Neural cell (in vitro differentiated cells): ENCODE results near the gene SLC44A1.

Experiments used
- TF ChIP-seq, protein P1 (sequence below): fragments of 450-650 bp; IDR thresholded peaks from 2 replicates; pipeline ENCODE4 v1.5.1; 2014; ENCODE audit warnings: antibody characterized with exemption, mild to moderate bottlenecking, moderate library complexity; ENCODE audit not compliant: poor library complexity, severe bottlenecking
- TF ChIP-seq, protein P2 (sequence below): IDR thresholded peaks from 2 replicates; pipeline ENCODE4 v1.6.1; 2012; ENCODE audit warnings: borderline replicate concordance

DNA sequence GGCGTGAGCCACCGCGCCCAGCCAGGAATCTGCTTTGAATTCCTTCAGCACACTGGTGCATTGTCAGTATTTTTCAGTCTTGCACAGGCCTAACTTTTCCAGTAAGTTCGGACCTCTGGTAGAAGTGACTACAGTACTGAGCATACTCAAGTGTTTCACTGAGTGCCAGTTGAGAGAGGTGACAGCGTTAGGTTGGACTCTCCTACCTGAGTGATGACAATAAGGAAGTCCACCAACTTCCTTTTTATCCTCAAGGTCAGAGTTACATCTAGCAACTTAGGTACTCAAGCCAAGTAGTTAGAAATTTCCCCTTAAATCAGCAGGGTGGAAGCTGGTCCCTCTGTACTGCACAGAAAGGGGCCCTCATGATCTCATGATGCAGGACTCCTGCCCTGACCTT, 177.4 kb downstream of the SLC44A1 start:
- TF ChIP-seq, protein P1, sequence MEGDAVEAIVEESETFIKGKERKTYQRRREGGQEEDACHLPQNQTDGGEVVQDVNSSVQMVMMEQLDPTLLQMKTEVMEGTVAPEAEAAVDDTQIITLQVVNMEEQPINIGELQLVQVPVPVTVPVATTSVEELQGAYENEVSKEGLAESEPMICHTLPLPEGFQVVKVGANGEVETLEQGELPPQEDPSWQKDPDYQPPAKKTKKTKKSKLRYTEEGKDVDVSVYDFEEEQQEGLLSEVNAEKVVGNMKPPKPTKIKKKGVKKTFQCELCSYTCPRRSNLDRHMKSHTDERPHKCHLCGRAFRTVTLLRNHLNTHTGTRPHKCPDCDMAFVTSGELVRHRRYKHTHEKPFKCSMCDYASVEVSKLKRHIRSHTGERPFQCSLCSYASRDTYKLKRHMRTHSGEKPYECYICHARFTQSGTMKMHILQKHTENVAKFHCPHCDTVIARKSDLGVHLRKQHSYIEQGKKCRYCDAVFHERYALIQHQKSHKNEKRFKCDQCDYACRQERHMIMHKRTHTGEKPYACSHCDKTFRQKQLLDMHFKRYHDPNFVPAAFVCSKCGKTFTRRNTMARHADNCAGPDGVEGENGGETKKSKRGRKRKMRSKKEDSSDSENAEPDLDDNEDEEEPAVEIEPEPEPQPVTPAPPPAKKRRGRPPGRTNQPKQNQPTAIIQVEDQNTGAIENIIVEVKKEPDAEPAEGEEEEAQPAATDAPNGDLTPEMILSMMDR = no peak
- TF ChIP-seq, protein P2, sequence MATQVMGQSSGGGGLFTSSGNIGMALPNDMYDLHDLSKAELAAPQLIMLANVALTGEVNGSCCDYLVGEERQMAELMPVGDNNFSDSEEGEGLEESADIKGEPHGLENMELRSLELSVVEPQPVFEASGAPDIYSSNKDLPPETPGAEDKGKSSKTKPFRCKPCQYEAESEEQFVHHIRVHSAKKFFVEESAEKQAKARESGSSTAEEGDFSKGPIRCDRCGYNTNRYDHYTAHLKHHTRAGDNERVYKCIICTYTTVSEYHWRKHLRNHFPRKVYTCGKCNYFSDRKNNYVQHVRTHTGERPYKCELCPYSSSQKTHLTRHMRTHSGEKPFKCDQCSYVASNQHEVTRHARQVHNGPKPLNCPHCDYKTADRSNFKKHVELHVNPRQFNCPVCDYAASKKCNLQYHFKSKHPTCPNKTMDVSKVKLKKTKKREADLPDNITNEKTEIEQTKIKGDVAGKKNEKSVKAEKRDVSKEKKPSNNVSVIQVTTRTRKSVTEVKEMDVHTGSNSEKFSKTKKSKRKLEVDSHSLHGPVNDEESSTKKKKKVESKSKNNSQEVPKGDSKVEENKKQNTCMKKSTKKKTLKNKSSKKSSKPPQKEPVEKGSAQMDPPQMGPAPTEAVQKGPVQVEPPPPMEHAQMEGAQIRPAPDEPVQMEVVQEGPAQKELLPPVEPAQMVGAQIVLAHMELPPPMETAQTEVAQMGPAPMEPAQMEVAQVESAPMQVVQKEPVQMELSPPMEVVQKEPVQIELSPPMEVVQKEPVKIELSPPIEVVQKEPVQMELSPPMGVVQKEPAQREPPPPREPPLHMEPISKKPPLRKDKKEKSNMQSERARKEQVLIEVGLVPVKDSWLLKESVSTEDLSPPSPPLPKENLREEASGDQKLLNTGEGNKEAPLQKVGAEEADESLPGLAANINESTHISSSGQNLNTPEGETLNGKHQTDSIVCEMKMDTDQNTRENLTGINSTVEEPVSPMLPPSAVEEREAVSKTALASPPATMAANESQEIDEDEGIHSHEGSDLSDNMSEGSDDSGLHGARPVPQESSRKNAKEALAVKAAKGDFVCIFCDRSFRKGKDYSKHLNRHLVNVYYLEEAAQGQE = no peak
